SK-N-SH (cell line): Measurements from ENCODE around the gene ABHD12. TPM values are rescaled to one million over a fixed set of nuclear protein-coding genes. Genes with fewer than 3 reads are reported as not detected.

Source experiments
- CTCF ChIA-PET: fragments of 300-600, 350-600 bp; formaldehyde crosslinking; extraction: SDS; loops from one replicate; lab custom pipeline; 2021; lab: Yijun Ruan, JAX
- POLR2A ChIA-PET: fragments of 350-600 bp; sonication (Branson Sonifier 250); formaldehyde crosslinking; extraction: SDS; loops from one replicate; lab custom pipeline; 2020; ENCODE audit warnings: antibody characterized with exemption, inconsistent platforms; lab: Yijun Ruan, JAX
- DNase-seq: peaks from one replicate; pipeline ENCODE4 v3.0.0; 2012
- H2AFZ ChIP-seq: fragments of 200-600 bp; sonication (generic); 2 replicates; pipeline ENCODE4 v1.8.1; 2016; ENCODE audit warnings: antibody characterized with exemption, mild to moderate bottlenecking, low read depth
- H3F3A ChIP-seq: fragments of 200-600 bp; sonication (generic); replicated peaks from 2 replicates; pipeline ENCODE3; 2016; ENCODE audit warnings: antibody characterized with exemption, mild to moderate bottlenecking; ENCODE audit not compliant: insufficient read depth
- H3K27ac ChIP-seq, 2 experiments: fragments of 200-500 bp in 1 of 2; fragments of 200-600 bp in 1 of 2; sonication (Bioruptor generic) in 1 of 2; sonication (generic), shearing (Covaris generic) in 1 of 2; 2 replicates each; pipeline versions ENCODE4 v1.5.1 to v1.6.1; 2014 to 2016; ENCODE audit warnings: low read depth in 2 of 2, inconsistent platforms in 1 of 2, low read length in 1 of 2, mild to moderate bottlenecking in 1 of 2, mixed read lengths in 1 of 2
- H3K27me3 ChIP-seq: fragments of 200-600 bp; sonication (generic), shearing (Covaris generic); 2 replicates; pipeline ENCODE4 v1.6.1; 2016; ENCODE audit warnings: mixed run types; ENCODE audit not compliant: insufficient read depth
- H3K36me3 ChIP-seq, 2 experiments: fragments of 200-500 bp in 1 of 2; fragments of 200-600 bp in 1 of 2; sonication (Bioruptor generic) in 1 of 2; sonication (generic) in 1 of 2; replicated peaks in 1 of 2; 2 replicates each; pipeline versions ENCODE3 to v1.5.1; 2014 to 2016; ENCODE audit warnings: low read length in 1 of 2, mild to moderate bottlenecking in 1 of 2; ENCODE audit not compliant: insufficient read depth in 2 of 2, control insufficient read depth in 1 of 2
- H3K4me1 ChIP-seq, 2 experiments: fragments of 200-500 bp in 1 of 2; fragments of 200-600 bp in 1 of 2; sonication (Bioruptor generic) in 1 of 2; sonication (generic), shearing (Covaris generic) in 1 of 2; 2 replicates each; pipeline versions ENCODE4 v1.5.1 to v1.6.1; 2014 to 2016; ENCODE audit warnings: low read depth in 1 of 2, low read length in 1 of 2, mixed run types in 1 of 2; ENCODE audit not compliant: insufficient read depth in 2 of 2, control insufficient read depth in 1 of 2
- H3K4me2 ChIP-seq: fragments of 200-600 bp; sonication (generic), shearing (Covaris generic); 2 replicates; pipeline ENCODE4 v1.6.1; 2017; ENCODE audit warnings: mixed run types
- H3K4me3 ChIP-seq, 2 experiments: fragments of 200-500 bp in 1 of 2; fragments of 200-600 bp in 1 of 2; sonication (Bioruptor generic) in 1 of 2; sonication (generic), shearing (Covaris generic) in 1 of 2; 2 replicates each; pipeline versions ENCODE4 v1.5.1 to v1.8.1; 2014 to 2016; ENCODE audit warnings: low read depth in 2 of 2, inconsistent platforms in 1 of 2, low read length in 1 of 2, mild to moderate bottlenecking in 1 of 2, mixed read lengths in 1 of 2, moderate library complexity in 1 of 2
- H3K79me2 ChIP-seq: fragments of 200-600 bp; sonication (generic); 2 replicates; pipeline ENCODE4 v1.8.1; 2017; ENCODE audit warnings: mild to moderate bottlenecking; ENCODE audit not compliant: insufficient read depth
- H3K9ac ChIP-seq: fragments of 200-600 bp; sonication (generic); 2 replicates; pipeline ENCODE4 v1.6.1; 2017; ENCODE audit warnings: mixed run types
- H3K9me2 ChIP-seq: fragments of 200-600 bp; sonication (generic); 2 replicates; pipeline ENCODE4 v1.6.1; 2017; ENCODE audit warnings: mixed run types
- H3K9me3 ChIP-seq: fragments of 200-600 bp; sonication (generic); 2 replicates; pipeline ENCODE4 v1.6.1; 2017; ENCODE audit warnings: mixed run types, mild to moderate bottlenecking, moderate library complexity
- H4K20me1 ChIP-seq: fragments of 200-600 bp; sonication (generic); 2 replicates; pipeline ENCODE4 v1.6.1; 2017; ENCODE audit warnings: mild to moderate bottlenecking, mixed run types; ENCODE audit not compliant: insufficient read depth
- CTCF ChIP-seq: fragments of 200-600 bp; sonication (generic); IDR thresholded peaks from 2 replicates; pipeline ENCODE4 v1.6.1; 2017; ENCODE audit warnings: antibody characterized with exemption, mild to moderate bottlenecking, moderate library complexity
- ELF1 ChIP-seq: IDR thresholded peaks from 2 replicates; pipeline ENCODE4 v1.4.0; 2012
- EP300 ChIP-seq, 2 experiments: IDR thresholded peaks; 2 replicates each; pipeline versions ENCODE4 v1.4.0 to v1.6.1; 2012; ENCODE audit warnings: borderline replicate concordance in 1 of 2, low read depth in 1 of 2, low read length in 1 of 2
- EZH2phosphoT487 ChIP-seq: fragments of 200-600 bp; sonication (generic); IDR thresholded peaks from 2 replicates; pipeline ENCODE4 v1.6.1; 2017; ENCODE audit warnings: low read depth, mixed run types, mild to moderate bottlenecking, antibody characterized with exemption, moderate library complexity, borderline replicate concordance
- FOXJ3 ChIP-seq: sonication (generic); formaldehyde crosslinking; IDR thresholded peaks from 2 replicates; pipeline ENCODE4 v1.5.1; 2020; ENCODE audit warnings: mild to moderate bottlenecking, missing genetic modification reagents
- FOXM1 ChIP-seq: IDR thresholded peaks from 2 replicates; pipeline ENCODE4 v1.4.0; 2012; ENCODE audit warnings: low read depth, mild to moderate bottlenecking
- GATA2 ChIP-seq: sonication (generic); formaldehyde crosslinking; IDR thresholded peaks from 2 replicates; pipeline ENCODE4 v1.5.0; 2020; ENCODE audit warnings: mild to moderate bottlenecking, missing genetic modification reagents
- IRF3 ChIP-seq: fragments of 150-350 bp; IDR thresholded peaks from 2 replicates; pipeline ENCODE4 v1.6.1; 2016; ENCODE audit warnings: mild to moderate bottlenecking, low read depth, low read length
- JUND ChIP-seq: IDR thresholded peaks from 2 replicates; pipeline ENCODE4 v1.4.0; 2012
- MAX ChIP-seq: IDR thresholded peaks from 2 replicates; pipeline ENCODE4 v1.4.0; 2012; ENCODE audit warnings: low read depth
- MXI1 ChIP-seq: IDR thresholded peaks from 2 replicates; pipeline ENCODE4 v1.6.1; 2012; ENCODE audit warnings: mild to moderate bottlenecking, low read depth, low read length, improper control_type of control experiment
- NFIC ChIP-seq: IDR thresholded peaks from 2 replicates; pipeline ENCODE4 v1.4.0; 2012; ENCODE audit warnings: borderline replicate concordance
- PBX3 ChIP-seq: IDR thresholded peaks from 2 replicates; pipeline ENCODE4; 2012
- RFX5 ChIP-seq: IDR thresholded peaks from 2 replicates; pipeline ENCODE4 v1.6.1; 2012; ENCODE audit warnings: mild to moderate bottlenecking, improper control_type of control experiment, low read length
- RXRA ChIP-seq: IDR thresholded peaks from 2 replicates; pipeline ENCODE4 v1.4.0; 2012; ENCODE audit warnings: low read depth, mild to moderate bottlenecking, borderline replicate concordance
- SIN3A ChIP-seq: IDR thresholded peaks from 2 replicates; pipeline ENCODE4 v1.6.1; 2012; ENCODE audit warnings: low read depth, mild to moderate bottlenecking, low read length, moderate library complexity, borderline replicate concordance
- SMC3 ChIP-seq: IDR thresholded peaks from 2 replicates; pipeline ENCODE4 v1.6.1; 2012; ENCODE audit warnings: low read depth, low read length, improper control_type of control experiment
- TAF1 ChIP-seq: IDR thresholded peaks from 2 replicates; pipeline ENCODE4 v1.6.1; 2012; ENCODE audit warnings: low read depth, mild to moderate bottlenecking, low read length, moderate library complexity, borderline replicate concordance
- ZBTB33 ChIP-seq: IDR thresholded peaks from 2 replicates; pipeline ENCODE4 v1.4.0; 2012; ENCODE audit warnings: low read depth, borderline replicate concordance
- WGBS: methylation state at CpG from one replicate; pipeline ENCODE4 v1.1.6; 2017; ENCODE audit warnings: low lambda C conversion rate; 5-methylcytosine and 5-hydroxymethylcytosine counted together
- polyA plus RNA-seq, 3 experiments: library from polyadenylated mRNA; depleted of rRNA; stranded (reverse); fragments of >200 nt; gene quantifications; 2 replicates each; pipeline ENCODE4 v1.2.3, GENCODE V29; 2012

The ABHD12 gene
- polyA plus RNA-seq, 1 of the 3 experiments (the other 2 are of a cell fraction), result 33.5 TPM

GRCh38 chr20:25276533-25277050 lies 114.0 kb downstream of the ABHD12 start (continued):
- TF ChIP-seq CTCF (no peak), PBX3 (no peak), RXRA (no peak)

- Histone ChIP-seq H3K79me2 (peaks cover 7% of the 10 kb centered on the region; the same call in 1 of the 2 replicates), H3K36me3 (peaks cover 11 to 76% of the 10 kb centered on the region in 2 experiments), H2AFZ (no peak overlapping the region), H3K9me3 (no peaks in the 10 kb centered on the region), H3F3A (no peaks in the 10 kb centered on the region), H3K27me3 (no peaks in the 10 kb centered on the region), H3K4me3 (no peak overlapping the region), H4K20me1 (no peaks in the 10 kb centered on the region), H3K9ac (no peak overlapping the region), H3K4me2 (no peak overlapping the region), H3K4me1 (peaks cover 0 to 16% of the 10 kb centered on the region in 2 experiments; a peak in 1 of 4 replicates), H3K9me2 (no peaks in the 10 kb centered on the region), H3K27ac (no peak overlapping the region)
- TF ChIP-seq RXRA (no peak), MXI1 (no peak), JUND (no peak), EZH2phosphoT487 (no peak), FOXM1 (no peak), IRF3 (no peak), SMC3 (no peak), TAF1 (no peak), FOXJ3 (CRISPR knock-in tag) (no peak), ZBTB33 (no peak), RFX5 (no peak), ELF1 (no peak), NFIC (no peak), SIN3A (no peak), PBX3 (no peak), MAX (no peak), GATA2 (no peak), EP300 (IDR thresholded peaks at IDR 0.05; ENCODE audit: borderline replicate concordance in 1 of 2, low read depth in 1 of 2, low read length in 1 of 2) (no peak)
- 97% methylated on average over 20 of the region's 20 CpGs for WGBS
- no peak for DNase-seq
- POLR2A ChIA-PET, result no interaction called here
- CTCF ChIA-PET, result interaction anchor here (1.3 to 3.1 kb wide), 3 partner anchors 14 to 20 kb away, joined by 3 to 14 read pairs (median 4); no protein-coding TSS in a partner anchor
Measured at GRCh38 chr20:25275813-25276532, 114.7 kb downstream of the ABHD12 start.
